GM12801 (cell line): Measurements from ENCODE around the gene OR5H2.

ENCODE experiments used
- TF ChIP-seq, protein P1 (sequence below): IDR thresholded peaks from one replicate; pipeline ENCODE4 v1.5.1; 2011; ENCODE audit warnings: control low read depth; ENCODE audit not compliant: insufficient read length; ENCODE audit errors: extremely low read depth

The OR5H2 gene

GRCh38 chr3:98263944-98264343 is 18.4 kb upstream of the OR5H2 start, which contains the start of gene OR5H6:
TSS of gene OR5H6 (plus strand) at chr3:98264244. CDS start at chr3:98264333, 89 bp downstream.
- TF ChIP-seq, protein P1, sequence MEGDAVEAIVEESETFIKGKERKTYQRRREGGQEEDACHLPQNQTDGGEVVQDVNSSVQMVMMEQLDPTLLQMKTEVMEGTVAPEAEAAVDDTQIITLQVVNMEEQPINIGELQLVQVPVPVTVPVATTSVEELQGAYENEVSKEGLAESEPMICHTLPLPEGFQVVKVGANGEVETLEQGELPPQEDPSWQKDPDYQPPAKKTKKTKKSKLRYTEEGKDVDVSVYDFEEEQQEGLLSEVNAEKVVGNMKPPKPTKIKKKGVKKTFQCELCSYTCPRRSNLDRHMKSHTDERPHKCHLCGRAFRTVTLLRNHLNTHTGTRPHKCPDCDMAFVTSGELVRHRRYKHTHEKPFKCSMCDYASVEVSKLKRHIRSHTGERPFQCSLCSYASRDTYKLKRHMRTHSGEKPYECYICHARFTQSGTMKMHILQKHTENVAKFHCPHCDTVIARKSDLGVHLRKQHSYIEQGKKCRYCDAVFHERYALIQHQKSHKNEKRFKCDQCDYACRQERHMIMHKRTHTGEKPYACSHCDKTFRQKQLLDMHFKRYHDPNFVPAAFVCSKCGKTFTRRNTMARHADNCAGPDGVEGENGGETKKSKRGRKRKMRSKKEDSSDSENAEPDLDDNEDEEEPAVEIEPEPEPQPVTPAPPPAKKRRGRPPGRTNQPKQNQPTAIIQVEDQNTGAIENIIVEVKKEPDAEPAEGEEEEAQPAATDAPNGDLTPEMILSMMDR = no peak

GRCh38 chr3:98269846-98270245 is 12.5 kb upstream of the OR5H2 start:
- TF ChIP-seq, protein P1 = no peak

DNA sequence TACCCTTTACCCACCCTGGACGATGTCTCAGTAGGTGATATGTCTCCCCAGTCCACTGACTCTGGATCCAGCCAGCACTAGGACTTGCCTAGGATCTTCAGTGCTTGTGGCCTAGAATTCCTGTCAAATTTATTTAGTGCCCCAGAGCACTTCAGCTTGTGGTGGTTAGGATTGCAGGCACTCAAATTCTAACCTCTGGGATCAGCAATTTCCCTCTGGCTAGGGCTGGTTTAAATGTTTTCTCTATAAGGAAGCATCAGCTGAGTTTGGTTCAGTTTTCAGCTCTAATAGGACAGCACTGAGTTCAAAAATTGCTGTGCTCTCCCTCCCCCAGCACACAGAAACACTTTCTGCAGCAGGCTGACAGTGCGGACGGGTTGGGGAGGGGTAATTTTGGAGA is 10.2 kb upstream of the OR5H2 start:
- TF ChIP-seq, protein P1 = no peak

- TF ChIP-seq, protein P1 = no peak
Observed at GRCh38 chr3:98274914-98275313, 7.4 kb upstream of the OR5H2 start.

GRCh38 chr3:98290916-98291315 is 8.6 kb downstream of the OR5H2 start:
- TF ChIP-seq, protein P1 = no peak

GRCh38 chr3:98291332-98291957 is 9.1 kb downstream of the OR5H2 start:
- TF ChIP-seq, protein P1 = no peak

GRCh38 chr3:98322101-98322500 is 39.8 kb downstream of the OR5H2 start:
- TF ChIP-seq, protein P1 = no peak
